A673 (cell line): ENCODE results near the gene GMCL2. TPM values are rescaled to one million over a fixed set of nuclear protein-coding genes. Genes with fewer than 3 reads are reported as not detected.

Source experiments
- BruUV-seq: library from RNA; stranded (reverse); fragments of 400-500 nt; replicated peaks from 2 replicates; lab custom pipeline; 2021; lab: Mats Ljungman, UMichigan
- CTCF ChIA-PET: fragments of 300-600 bp; sonication (Branson Sonifier 250); formaldehyde crosslinking; loops from one replicate; lab custom pipeline; 2022; ENCODE audit warnings: antibody characterized with exemption; lab: Charles Lee
- POLR2A ChIA-PET: fragments of 300-600 bp; sonication (Branson Sonifier 250); formaldehyde crosslinking; loops from one replicate; lab custom pipeline; 2022; ENCODE audit warnings: antibody characterized with exemption; ENCODE audit not compliant: low non-redundant PET; lab: Charles Lee
- DNase-seq: peaks from one replicate; pipeline ENCODE4 v3.0.0-alpha.2; 2015; ENCODE audit warnings: low spot score
- H3K27ac ChIP-seq: fragments of 200-600 bp; sonication (generic); 2 replicates; pipeline ENCODE4 v1.5.1; 2016; ENCODE audit warnings: mixed run types, low read depth, mild to moderate bottlenecking, mixed read lengths, antibody characterized with exemption, low read length; ENCODE audit not compliant: poor library complexity, severe bottlenecking
- H3K27me3 ChIP-seq: fragments of 200-600 bp; sonication (generic); replicated peaks from 2 replicates; pipeline ENCODE4 v1.6.1; 2017; ENCODE audit warnings: mixed run types, low read depth, mild to moderate bottlenecking, mixed read lengths, antibody characterized with exemption, low read length; ENCODE audit not compliant: insufficient read depth, poor library complexity
- H3K36me3 ChIP-seq: fragments of 200-600 bp; sonication (generic); 2 replicates; pipeline ENCODE4 v1.6.1; 2016; ENCODE audit warnings: mixed run types, mild to moderate bottlenecking, mixed read lengths, antibody characterized with exemption, low read length; ENCODE audit not compliant: insufficient read depth, poor library complexity, severe bottlenecking
- H3K4me1 ChIP-seq: fragments of 200-600 bp; sonication (generic); 2 replicates; pipeline ENCODE4 v1.6.1; 2017; ENCODE audit warnings: mixed run types, mild to moderate bottlenecking, mixed read lengths, antibody characterized with exemption, low read length; ENCODE audit not compliant: insufficient read depth, poor library complexity, severe bottlenecking
- H3K4me3 ChIP-seq: fragments of 200-600 bp; sonication (generic); 2 replicates; pipeline ENCODE4 v1.5.1; 2016; ENCODE audit warnings: low read depth, mixed run types, mild to moderate bottlenecking, mixed read lengths, low read length; ENCODE audit not compliant: poor library complexity, severe bottlenecking
- H3K9me3 ChIP-seq: fragments of 200-600 bp; sonication (generic); 2 replicates; pipeline ENCODE4 v1.6.1; 2016; ENCODE audit warnings: mixed run types, low read depth, mild to moderate bottlenecking, mixed read lengths, antibody characterized with exemption, low read length; ENCODE audit not compliant: poor library complexity, severe bottlenecking
- EZH2 ChIP-seq: fragments of 200-600 bp; sonication (generic); IDR thresholded peaks from 2 replicates; pipeline ENCODE4 v1.6.1; 2017; ENCODE audit warnings: borderline replicate concordance, low read depth, mild to moderate bottlenecking, mixed read lengths, antibody characterized with exemption, low read length; ENCODE audit not compliant: poor library complexity, severe bottlenecking
- intact Hi-C: fragments of 100-400 bp; cut with micrococcal nuclease; formaldehyde crosslinking; loops from one replicate; pipeline ENCODE4 v1.10.0; 2022; ENCODE audit not compliant: unreplicated experiment
- total RNA-seq: library from RNA; stranded (reverse); gene quantifications from 2 replicates; pipeline ENCODE4 v1.2.3, GENCODE V29; 2021
- TF ChIP-seq, protein P1 (sequence below): fragments of 300-800, 200-600 bp; sonication (generic); conservative IDR thresholded peaks from 2 replicates; pipeline ENCODE4 v1.5.1; 2017; ENCODE audit warnings: low read depth, mild to moderate bottlenecking, antibody characterized with exemption, low read length, moderate library complexity, mixed read lengths

GMCL2 gene
- total RNA-seq, 1 experiment from 2014 or later = not detected

DNA sequence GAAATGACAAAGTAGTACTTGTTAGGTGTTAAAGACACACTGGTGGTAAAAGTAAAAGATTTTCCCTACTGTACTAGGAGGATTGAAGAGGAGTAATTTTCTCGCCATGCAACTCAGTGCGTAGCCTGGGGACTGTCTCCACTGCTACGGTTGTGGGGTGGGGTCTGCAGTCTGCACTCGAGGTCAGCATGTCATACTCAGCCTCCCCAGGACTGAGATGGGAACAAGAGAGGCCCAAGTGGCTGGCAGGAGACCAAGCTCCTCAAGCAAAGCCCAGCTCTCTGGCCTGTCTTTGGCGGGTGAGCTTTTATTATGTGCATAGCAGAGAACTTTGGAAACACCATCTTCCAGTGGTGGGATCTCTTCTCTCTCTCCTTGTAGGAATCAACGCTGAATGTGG is 43.9 kb downstream of the GMCL2 start:
- DNase-seq = no peak
- Histone ChIP-seq H3K9me3 (no peaks in the 10 kb centered on the region), H3K27me3 (no peaks in the 10 kb centered on the region), H3K4me3 (no peak overlapping the region), H3K4me1 (no peaks in the 10 kb centered on the region), H3K27ac (no peak overlapping the region), H3K36me3 (peaks cover 57% of the 10 kb centered on the region)
- TF ChIP-seq, protein P1, sequence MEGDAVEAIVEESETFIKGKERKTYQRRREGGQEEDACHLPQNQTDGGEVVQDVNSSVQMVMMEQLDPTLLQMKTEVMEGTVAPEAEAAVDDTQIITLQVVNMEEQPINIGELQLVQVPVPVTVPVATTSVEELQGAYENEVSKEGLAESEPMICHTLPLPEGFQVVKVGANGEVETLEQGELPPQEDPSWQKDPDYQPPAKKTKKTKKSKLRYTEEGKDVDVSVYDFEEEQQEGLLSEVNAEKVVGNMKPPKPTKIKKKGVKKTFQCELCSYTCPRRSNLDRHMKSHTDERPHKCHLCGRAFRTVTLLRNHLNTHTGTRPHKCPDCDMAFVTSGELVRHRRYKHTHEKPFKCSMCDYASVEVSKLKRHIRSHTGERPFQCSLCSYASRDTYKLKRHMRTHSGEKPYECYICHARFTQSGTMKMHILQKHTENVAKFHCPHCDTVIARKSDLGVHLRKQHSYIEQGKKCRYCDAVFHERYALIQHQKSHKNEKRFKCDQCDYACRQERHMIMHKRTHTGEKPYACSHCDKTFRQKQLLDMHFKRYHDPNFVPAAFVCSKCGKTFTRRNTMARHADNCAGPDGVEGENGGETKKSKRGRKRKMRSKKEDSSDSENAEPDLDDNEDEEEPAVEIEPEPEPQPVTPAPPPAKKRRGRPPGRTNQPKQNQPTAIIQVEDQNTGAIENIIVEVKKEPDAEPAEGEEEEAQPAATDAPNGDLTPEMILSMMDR = no peak
- no peak for TF ChIP-seq EZH2
- CTCF ChIA-PET = no interaction called here
- POLR2A ChIA-PET = no interaction called here
- intact Hi-C loops = no loop called here
- BruUV-seq = no TSS peak

DNA sequence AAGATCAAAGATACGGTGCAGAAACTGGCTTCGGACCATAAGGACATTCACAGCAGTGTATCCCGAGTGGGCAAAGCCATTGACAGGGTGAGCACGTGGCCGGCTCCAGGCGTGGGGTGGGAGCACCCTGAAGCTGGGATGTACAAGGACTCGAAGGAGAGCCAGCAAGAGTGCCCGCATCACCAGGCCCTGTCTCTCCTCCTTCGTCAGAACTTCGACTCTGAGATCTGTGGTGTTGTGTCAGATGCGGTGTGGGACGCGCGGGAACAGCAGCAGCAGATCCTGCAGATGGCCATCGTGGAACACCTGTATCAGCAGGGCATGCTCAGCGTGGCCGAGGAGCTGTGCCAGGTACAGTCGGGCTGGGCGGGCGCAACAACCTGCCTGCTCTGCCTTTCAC is 44.5 kb downstream of the GMCL2 start:
- CTCF ChIA-PET = no interaction called here
- intact Hi-C loops = no loop called here

DNA sequence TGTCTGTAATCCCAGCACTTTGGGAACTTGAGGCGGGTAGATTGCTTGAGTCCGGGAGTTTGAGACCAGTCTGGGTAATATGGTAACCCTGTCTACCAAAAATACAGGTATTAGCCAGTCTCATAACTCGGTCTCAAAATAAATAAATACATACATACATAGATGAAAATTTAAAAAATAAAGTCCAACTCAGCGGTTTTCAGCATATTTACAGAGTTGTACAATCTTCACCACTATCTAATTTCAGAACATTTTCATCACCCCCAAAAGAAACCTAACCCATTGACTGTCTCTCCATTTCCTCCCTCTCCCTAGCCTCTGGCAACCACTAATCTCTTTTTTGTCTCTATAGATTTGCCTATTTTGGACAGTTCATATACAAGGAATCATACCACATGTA is 45.6 kb downstream of the GMCL2 start:
- Histone ChIP-seq H3K27ac (no peak overlapping the region), H3K36me3 (peaks cover 40% of the 10 kb centered on the region), H3K27me3 (no peaks in the 10 kb centered on the region), H3K4me1 (no peaks in the 10 kb centered on the region), H3K9me3 (no peaks in the 10 kb centered on the region), H3K4me3 (no peak overlapping the region)
- TF ChIP-seq EZH2 = no peak
- TF ChIP-seq, protein P1 = no peak
- no peak for DNase-seq
- CTCF ChIA-PET = no interaction called here
- intact Hi-C loops = no loop called here
- no TSS peak for BruUV-seq
- POLR2A ChIA-PET = no interaction called here

More for the DNA sequence above, 44.5 kb downstream of the GMCL2 start:
- no TSS peak for BruUV-seq
- POLR2A ChIA-PET = no interaction called here
- Histone ChIP-seq H3K27ac (no peak overlapping the region), H3K4me3 (no peak overlapping the region), H3K9me3 (no peaks in the 10 kb centered on the region), H3K4me1 (no peaks in the 10 kb centered on the region), H3K36me3 (peaks cover 51% of the 10 kb centered on the region), H3K27me3 (no peaks in the 10 kb centered on the region)
- no peak for DNase-seq
- TF ChIP-seq EZH2 = no peak
- TF ChIP-seq, protein P1 = no peak
